OCI-M2 (cell line): Measurements from ENCODE around the gene SLC37A4.

ENCODE experiments used
- DNase-seq: peaks from one replicate; lab custom pipeline; 2025; ENCODE audit not compliant: unreplicated experiment; lab: John Stamatoyannopoulos, UW

The SLC37A4 gene

GRCh38 chr11:118979434-118979833 lies 51.2 kb downstream of the SLC37A4 start:
- DNase-seq: no peak

GRCh38 chr11:118975771-118976709 lies 54.6 kb downstream of the SLC37A4 start:
- no peak for DNase-seq
